ENCODE results near the gene MAN1C1.

MAN1C1 gene

GRCh38 chr1:25641931-25642573, 25.5 kb downstream of the MAN1C1 start (continued):
- TF ChIP-seq OSR1 (CRISPR knock-in tag; IDR thresholded peaks at IDR 0.05), result no peak
- TF ChIP-seq ZFP30 (CRISPR knock-in tag; IDR thresholded peaks at IDR 0.05), result no peak
- no peak for TF ChIP-seq ESRRG (CRISPR knock-in tag; IDR thresholded peaks at IDR 0.05)
- TF ChIP-seq ZNF70 (CRISPR knock-in tag; IDR thresholded peaks at IDR 0.05), result no peak

DNA sequence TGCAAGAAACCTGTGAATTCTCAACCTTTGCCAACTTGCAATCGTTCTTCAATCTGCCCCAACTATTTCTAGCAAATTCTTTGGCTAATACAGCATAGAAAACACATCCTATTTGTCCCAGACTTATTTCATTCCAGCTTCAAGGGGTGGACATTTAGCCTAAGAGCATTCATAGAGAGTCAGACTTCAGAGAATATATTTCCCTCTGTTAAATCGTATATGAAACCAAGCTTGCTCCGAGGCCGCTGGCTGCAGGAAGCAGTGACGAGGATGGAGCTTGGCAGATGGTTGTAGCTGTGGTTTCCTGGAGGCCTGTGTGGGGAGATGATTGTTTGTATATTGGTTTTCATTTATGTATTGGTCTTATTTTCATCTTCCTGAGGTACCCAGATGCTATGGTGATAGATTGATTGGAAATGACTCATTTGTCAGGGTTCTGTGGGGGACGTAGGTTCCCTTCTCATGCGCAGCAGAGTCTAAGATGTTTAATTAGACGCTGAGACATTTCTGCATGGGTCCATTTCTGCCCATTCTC, 26.1 kb downstream of the MAN1C1 start:
- TF ChIP-seq BACH2 (CRISPR knock-in tag; IDR thresholded peaks at IDR 0.05; ENCODE audit: borderline replicate concordance) (no peak), PATZ1 (CRISPR knock-in tag; IDR thresholded peaks at IDR 0.05; ENCODE audit: borderline replicate concordance) (no peak), ESRRG (CRISPR knock-in tag; IDR thresholded peaks at IDR 0.05) (no peak), RARB (CRISPR knock-in tag; IDR thresholded peaks at IDR 0.05) (no peak), ZNF565 (CRISPR knock-in tag; conservative IDR thresholded peaks at IDR 0.05; ENCODE audit: low read depth) (no peak), SNAI2 (CRISPR knock-in tag; IDR thresholded peaks at IDR 0.05) (no peak), CSDC2 (CRISPR knock-in tag; IDR thresholded peaks at IDR 0.05) (no peak), ARNTL (CRISPR knock-in tag; IDR thresholded peaks at IDR 0.05; ENCODE audit: borderline replicate concordance, low read depth) (no peak), TCF4 (CRISPR knock-in tag; IDR thresholded peaks at IDR 0.05; ENCODE audit: borderline replicate concordance) (no peak)
- TF ChIP-seq, protein P1, sequence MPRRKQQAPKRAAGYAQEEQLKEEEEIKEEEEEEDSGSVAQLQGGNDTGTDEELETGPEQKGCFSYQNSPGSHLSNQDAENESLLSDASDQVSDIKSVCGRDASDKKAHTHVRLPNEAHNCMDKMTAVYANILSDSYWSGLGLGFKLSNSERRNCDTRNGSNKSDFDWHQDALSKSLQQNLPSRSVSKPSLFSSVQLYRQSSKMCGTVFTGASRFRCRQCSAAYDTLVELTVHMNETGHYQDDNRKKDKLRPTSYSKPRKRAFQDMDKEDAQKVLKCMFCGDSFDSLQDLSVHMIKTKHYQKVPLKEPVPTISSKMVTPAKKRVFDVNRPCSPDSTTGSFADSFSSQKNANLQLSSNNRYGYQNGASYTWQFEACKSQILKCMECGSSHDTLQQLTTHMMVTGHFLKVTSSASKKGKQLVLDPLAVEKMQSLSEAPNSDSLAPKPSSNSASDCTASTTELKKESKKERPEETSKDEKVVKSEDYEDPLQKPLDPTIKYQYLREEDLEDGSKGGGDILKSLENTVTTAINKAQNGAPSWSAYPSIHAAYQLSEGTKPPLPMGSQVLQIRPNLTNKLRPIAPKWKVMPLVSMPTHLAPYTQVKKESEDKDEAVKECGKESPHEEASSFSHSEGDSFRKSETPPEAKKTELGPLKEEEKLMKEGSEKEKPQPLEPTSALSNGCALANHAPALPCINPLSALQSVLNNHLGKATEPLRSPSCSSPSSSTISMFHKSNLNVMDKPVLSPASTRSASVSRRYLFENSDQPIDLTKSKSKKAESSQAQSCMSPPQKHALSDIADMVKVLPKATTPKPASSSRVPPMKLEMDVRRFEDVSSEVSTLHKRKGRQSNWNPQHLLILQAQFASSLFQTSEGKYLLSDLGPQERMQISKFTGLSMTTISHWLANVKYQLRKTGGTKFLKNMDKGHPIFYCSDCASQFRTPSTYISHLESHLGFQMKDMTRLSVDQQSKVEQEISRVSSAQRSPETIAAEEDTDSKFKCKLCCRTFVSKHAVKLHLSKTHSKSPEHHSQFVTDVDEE (CRISPR knock-in tag; IDR thresholded peaks at IDR 0.05), result no peak
- TF ChIP-seq, protein P2, sequence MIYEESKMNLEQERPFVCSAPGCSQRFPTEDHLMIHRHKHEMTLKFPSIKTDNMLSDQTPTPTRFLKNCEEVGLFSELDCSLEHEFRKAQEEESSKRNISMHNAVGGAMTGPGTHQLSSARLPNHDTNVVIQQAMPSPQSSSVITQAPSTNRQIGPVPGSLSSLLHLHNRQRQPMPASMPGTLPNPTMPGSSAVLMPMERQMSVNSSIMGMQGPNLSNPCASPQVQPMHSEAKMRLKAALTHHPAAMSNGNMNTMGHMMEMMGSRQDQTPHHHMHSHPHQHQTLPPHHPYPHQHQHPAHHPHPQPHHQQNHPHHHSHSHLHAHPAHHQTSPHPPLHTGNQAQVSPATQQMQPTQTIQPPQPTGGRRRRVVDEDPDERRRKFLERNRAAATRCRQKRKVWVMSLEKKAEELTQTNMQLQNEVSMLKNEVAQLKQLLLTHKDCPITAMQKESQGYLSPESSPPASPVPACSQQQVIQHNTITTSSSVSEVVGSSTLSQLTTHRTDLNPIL (CRISPR knock-in tag; IDR thresholded peaks at IDR 0.05; ENCODE audit: low read depth), result no peak
- no peak for ATAC-seq

DNA sequence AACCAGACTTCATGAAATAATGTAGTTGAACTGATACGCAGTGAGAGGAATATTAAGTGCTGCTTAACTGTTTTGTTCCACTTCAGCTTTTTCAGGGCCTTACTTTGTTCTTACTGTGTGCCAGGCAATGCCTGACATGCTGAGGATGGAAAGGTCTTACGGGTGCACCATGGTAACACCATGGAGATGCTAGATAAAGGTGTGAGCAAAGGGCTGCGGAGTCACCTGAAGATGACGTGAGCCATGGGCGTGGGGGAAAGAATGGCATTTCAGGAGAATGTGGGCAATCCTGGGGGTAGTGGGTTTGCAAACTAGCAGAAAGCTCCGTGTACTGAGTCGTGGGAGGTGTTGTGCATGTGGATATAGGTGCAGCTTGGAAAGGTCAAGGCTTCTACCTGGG, 27.3 kb downstream of the MAN1C1 start:
- no peak for ATAC-seq
- no peak for TF ChIP-seq OSR1 (CRISPR knock-in tag; IDR thresholded peaks at IDR 0.05)
- TF ChIP-seq CSDC2 (CRISPR knock-in tag; IDR thresholded peaks at IDR 0.05), result no peak
- TF ChIP-seq TCF4 (CRISPR knock-in tag; IDR thresholded peaks at IDR 0.05; ENCODE audit: borderline replicate concordance), result no peak
- no peak for TF ChIP-seq ARNTL (CRISPR knock-in tag; IDR thresholded peaks at IDR 0.05; ENCODE audit: borderline replicate concordance, low read depth)
- TF ChIP-seq ZFP30 (CRISPR knock-in tag; IDR thresholded peaks at IDR 0.05), result no peak
- TF ChIP-seq SNAI2 (CRISPR knock-in tag; IDR thresholded peaks at IDR 0.05), result no peak
- TF ChIP-seq RARB (CRISPR knock-in tag; IDR thresholded peaks at IDR 0.05), result no peak
- no peak for TF ChIP-seq TOX (CRISPR knock-in tag; IDR thresholded peaks at IDR 0.05; ENCODE audit: borderline replicate concordance)
- TF ChIP-seq PPARA (CRISPR knock-in tag; IDR thresholded peaks at IDR 0.05; ENCODE audit: borderline replicate concordance), result no peak
- TF ChIP-seq, protein P1 (CRISPR knock-in tag; IDR thresholded peaks at IDR 0.05), result no peak
- no peak for TF ChIP-seq ESRRG (CRISPR knock-in tag; IDR thresholded peaks at IDR 0.05)
- TF ChIP-seq, protein P3, sequence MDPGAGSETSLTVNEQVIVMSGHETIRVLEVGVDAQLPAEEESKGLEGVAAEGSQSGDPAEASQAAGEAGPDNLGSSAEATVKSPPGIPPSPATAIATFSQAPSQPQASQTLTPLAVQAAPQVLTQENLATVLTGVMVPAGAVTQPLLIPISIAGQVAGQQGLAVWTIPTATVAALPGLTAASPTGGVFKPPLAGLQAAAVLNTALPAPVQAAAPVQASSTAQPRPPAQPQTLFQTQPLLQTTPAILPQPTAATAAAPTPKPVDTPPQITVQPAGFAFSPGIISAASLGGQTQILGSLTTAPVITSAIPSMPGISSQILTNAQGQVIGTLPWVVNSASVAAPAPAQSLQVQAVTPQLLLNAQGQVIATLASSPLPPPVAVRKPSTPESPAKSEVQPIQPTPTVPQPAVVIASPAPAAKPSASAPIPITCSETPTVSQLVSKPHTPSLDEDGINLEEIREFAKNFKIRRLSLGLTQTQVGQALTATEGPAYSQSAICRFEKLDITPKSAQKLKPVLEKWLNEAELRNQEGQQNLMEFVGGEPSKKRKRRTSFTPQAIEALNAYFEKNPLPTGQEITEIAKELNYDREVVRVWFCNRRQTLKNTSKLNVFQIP (CRISPR knock-in tag; IDR thresholded peaks at IDR 0.05; ENCODE audit: borderline replicate concordance, low read depth), result no peak
- no peak for TF ChIP-seq ZNF70 (CRISPR knock-in tag; IDR thresholded peaks at IDR 0.05)
- TF ChIP-seq BACH2 (CRISPR knock-in tag; IDR thresholded peaks at IDR 0.05; ENCODE audit: borderline replicate concordance), result no peak
- TF ChIP-seq ZNF8 (CRISPR knock-in tag; IDR thresholded peaks at IDR 0.05), result no peak
- TF ChIP-seq ZNF565 (CRISPR knock-in tag; conservative IDR thresholded peaks at IDR 0.05; ENCODE audit: low read depth), result no peak
- no peak for TF ChIP-seq ZFP3 (CRISPR knock-in tag; IDR thresholded peaks at IDR 0.05)
- no peak for TF ChIP-seq GLIS3 (CRISPR knock-in tag; IDR thresholded peaks at IDR 0.05)
- TF ChIP-seq ZC3H10 (CRISPR knock-in tag; IDR thresholded peaks at IDR 0.05), result no peak
- no peak for TF ChIP-seq PATZ1 (CRISPR knock-in tag; IDR thresholded peaks at IDR 0.05; ENCODE audit: borderline replicate concordance)

All from SK-N-SH treated with all-trans-retinoic acid at 6 μM for 48 hours (cell line).